Activated CD8-positive, alpha-beta memory T cell treated with anti-CD3 and anti-CD28 coated beads for 36 hours (primary cell): ENCODE results near the gene P3H3. TPM values are rescaled to one million over a fixed set of nuclear protein-coding genes. Genes with fewer than 3 reads are reported as not detected.

ENCODE experiments used
- CTCF ChIA-PET: fragments of 350-600 bp; sonication (Branson Sonifier 250); formaldehyde crosslinking; loops from one replicate; lab custom pipeline; 2021; ENCODE audit warnings: antibody characterized with exemption; lab: Charles Lee
- POLR2A ChIA-PET: fragments of 350-600 bp; sonication (Branson Sonifier 250); formaldehyde crosslinking; loops from one replicate; lab custom pipeline; 2021; ENCODE audit warnings: antibody characterized with exemption; lab: Charles Lee
- total RNA-seq, 2 experiments: library from RNA; stranded (reverse); gene quantifications; one replicate each; pipeline ENCODE4 v1.2.3, GENCODE V29; 2021

Gene P3H3
- total RNA-seq, 2 experiments from 2014 or later, result 1.8 TPM

DNA sequence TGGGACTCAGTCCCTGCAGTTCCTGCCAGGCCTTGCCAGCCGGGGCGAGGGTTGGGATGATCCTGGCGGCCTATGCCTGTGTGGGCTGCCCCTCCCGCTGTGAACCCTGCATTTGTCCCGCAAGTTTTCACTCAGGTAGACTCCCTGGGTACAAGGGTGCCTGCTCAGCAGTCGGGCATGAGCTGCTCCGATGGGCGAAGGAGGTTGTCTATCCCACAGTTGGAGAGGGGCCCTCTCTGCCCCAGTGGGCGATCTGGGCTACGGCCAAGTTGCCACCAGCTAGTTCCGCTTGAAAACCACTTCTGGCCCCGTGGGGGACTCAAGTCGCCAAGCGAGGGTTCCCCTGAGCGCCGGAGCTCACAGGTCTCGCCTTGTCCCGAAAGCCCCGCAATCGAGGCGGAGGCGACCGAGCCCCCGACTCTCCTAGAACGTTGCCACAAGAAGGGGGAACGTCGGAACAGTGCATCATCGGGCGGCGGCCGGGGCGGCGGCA lies 38.8 kb downstream of the P3H3 start:
- ChIA-PET CTCF (interaction anchor here (1.2 to 7.9 kb wide), 6 partner anchors 12 to 115 kb away, joined by 3 to 63 read pairs (median 4); partner anchors contain the start of genes CDCA3, PTMS and USP5), POLR2A (interaction anchor here (0.6 to 4.8 kb wide), 12 partner anchors 9 to 374 kb away, joined by 3 to 49 read pairs (median 3); partner anchors contain the start of genes CDCA3, MLF2, MRPL51 and USP5)

DNA sequence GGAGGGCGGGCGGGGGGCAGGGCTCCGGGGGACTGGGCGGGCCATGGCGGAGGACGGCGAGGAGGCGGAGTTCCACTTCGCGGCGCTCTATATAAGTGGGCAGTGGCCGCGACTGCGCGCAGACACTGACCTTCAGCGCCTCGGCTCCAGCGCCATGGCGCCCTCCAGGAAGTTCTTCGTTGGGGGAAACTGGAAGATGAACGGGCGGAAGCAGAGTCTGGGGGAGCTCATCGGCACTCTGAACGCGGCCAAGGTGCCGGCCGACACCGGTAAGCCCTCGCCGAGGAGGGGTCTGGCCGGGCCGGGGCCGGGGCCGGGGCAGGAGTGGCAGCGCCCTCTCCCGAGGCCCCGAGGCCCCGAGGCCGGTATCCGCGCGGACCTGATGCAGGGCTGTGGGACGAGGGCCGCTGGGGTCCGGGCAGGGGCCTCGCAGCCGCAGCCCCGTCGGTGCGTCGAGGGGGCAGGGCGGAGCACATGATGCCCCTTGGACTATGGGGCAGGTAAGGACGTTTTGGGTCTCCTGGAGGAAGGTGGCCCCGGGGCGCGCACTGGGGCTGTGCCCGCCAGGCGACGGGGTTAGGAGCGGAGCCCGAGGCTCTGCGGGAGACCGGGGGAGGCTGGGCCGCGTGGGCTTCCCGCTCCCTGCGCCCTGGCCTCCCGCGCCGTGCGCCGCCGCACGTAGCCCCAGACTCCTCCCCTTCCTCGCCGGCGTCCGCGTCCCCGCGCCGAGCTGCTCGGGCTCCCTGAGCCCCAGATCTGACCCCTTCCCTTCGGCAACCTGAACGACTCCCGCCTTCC lies 39.4 kb downstream of the P3H3 start, which contains the start of gene TPI1:
TSS of gene TPI1 (plus strand) at position 119 of the 798 bp plus-strand sequence. CDS start at position 155, 36 bp downstream.
- CTCF ChIA-PET, result interaction anchor here (0.6 to 7.9 kb wide), 6 partner anchors 12 to 125 kb away, joined by 3 to 63 read pairs (median 3); partner anchors contain the start of genes CDCA3 and USP5

DNA sequence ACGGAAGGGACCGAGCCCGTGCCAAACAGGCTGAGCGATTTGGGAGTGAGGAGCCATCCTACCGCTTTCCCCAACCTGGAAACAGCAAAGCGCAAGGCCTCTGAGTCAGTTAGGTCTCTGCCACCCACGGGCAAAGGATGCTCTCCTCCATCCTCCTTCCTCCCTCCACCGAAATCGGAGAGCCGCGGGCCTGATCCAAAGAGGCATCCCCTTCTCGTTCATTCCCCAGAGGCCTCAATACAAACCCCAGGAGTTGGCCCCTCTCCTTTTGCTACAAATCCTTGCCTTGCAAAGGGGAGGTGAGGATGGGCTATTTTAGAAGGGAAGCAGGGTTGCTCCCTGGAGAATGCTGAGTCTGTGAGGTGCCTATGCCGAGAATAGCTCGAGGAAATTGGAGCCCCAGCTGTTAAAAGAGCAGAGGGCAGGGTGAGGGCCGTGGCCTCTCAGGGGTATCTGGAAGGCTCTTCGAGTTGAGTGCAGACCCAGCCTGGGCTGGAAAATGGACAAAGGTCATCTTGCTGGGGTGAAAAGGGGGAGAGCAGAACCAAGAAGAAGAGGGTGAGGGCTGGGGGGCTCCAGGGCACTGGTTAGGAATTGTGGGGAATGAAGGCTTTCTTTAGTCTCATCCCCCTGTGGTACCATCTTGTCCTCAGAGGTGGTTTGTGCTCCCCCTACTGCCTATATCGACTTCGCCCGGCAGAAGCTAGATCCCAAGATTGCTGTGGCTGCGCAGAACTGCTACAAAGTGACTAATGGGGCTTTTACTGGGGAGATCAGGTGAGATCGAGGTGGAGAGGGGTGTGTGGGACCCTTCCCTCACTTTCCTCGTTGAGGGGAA lies 40.2 kb downstream of the P3H3 start:
- ChIA-PET CTCF (interaction anchor here (0.6 to 7.9 kb wide), 7 partner anchors 15 to 125 kb away, joined by 3 to 63 read pairs (median 5); partner anchors contain the start of genes CDCA3 and USP5), POLR2A (interaction anchor here (0.7 to 4.8 kb wide), 6 partner anchors 15 to 375 kb away, joined by 3 to 49 read pairs (median 3); partner anchors contain the start of genes CDCA3, MRPL51 and USP5)

More for the DNA sequence above, 39.4 kb downstream of the P3H3 start, which contains the start of gene TPI1:
- POLR2A ChIA-PET, result interaction anchor here (0.6 to 4.8 kb wide), 14 partner anchors 8 to 374 kb away, joined by 3 to 49 read pairs (median 3); partner anchors contain the start of genes CDCA3, MLF2, MRPL51 and USP5

DNA sequence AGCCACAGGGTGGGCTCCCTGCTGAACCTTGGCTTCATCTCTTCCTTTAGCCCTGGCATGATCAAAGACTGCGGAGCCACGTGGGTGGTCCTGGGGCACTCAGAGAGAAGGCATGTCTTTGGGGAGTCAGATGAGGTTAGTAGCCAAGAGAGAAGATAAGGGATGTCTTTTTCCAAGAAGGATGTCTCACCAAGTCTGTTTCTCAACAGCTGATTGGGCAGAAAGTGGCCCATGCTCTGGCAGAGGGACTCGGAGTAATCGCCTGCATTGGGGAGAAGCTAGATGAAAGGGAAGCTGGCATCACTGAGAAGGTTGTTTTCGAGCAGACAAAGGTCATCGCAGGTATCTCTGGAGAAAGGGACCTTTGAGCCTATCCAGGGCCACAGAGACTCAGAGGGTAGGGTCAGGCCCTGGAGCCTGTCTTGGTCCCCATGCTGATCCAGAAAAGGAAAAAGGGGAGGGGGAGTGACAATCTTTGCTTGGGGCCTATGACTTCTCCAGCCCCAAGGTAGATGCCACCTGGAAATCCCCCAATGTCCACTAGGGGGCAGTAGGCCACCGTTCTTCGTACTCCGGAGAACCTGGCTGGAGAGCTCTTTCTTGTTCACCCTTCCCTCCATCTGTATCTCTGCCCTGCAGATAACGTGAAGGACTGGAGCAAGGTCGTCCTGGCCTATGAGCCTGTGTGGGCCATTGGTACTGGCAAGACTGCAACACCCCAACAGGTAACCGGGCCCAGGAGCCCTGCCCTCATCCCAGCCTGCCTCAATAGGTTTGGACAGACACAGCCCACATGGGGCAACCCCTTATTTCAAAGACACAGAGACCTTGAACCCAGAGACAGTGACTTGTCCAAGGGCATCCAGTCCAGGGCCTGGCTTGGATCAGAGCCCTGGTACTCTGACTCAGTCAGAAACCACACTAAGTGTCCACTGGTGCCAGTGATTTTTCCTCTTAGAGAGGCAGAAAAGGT lies 41.1 kb downstream of the P3H3 start:
- ChIA-PET POLR2A (interaction anchor here (0.7 to 4.8 kb wide), 6 partner anchors 16 to 238 kb away, joined by 3 to 49 read pairs (median 3); partner anchors contain the start of genes CDCA3 and USP5), CTCF (interaction anchor here (0.6 to 7.9 kb wide), 15 partner anchors 8 to 126 kb away, joined by 3 to 63 read pairs (median 5); partner anchors contain the start of genes CDCA3, MLF2, P3H3 and USP5)

DNA sequence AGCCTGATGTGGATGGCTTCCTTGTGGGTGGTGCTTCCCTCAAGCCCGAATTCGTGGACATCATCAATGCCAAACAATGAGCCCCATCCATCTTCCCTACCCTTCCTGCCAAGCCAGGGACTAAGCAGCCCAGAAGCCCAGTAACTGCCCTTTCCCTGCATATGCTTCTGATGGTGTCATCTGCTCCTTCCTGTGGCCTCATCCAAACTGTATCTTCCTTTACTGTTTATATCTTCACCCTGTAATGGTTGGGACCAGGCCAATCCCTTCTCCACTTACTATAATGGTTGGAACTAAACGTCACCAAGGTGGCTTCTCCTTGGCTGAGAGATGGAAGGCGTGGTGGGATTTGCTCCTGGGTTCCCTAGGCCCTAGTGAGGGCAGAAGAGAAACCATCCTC lies 42.1 kb downstream of the P3H3 start:
- POLR2A ChIA-PET, result interaction anchor here (0.7 to 4.8 kb wide), 3 partner anchors 17 to 64 kb away, joined by 3 to 49 read pairs (median 10); partner anchors contain the start of genes CDCA3 and USP5
- CTCF ChIA-PET, result interaction anchor here (1.2 to 7.9 kb wide), 4 partner anchors 17 to 93 kb away, joined by 3 to 63 read pairs (median 6); partner anchors contain the start of genes CDCA3 and USP5

DNA sequence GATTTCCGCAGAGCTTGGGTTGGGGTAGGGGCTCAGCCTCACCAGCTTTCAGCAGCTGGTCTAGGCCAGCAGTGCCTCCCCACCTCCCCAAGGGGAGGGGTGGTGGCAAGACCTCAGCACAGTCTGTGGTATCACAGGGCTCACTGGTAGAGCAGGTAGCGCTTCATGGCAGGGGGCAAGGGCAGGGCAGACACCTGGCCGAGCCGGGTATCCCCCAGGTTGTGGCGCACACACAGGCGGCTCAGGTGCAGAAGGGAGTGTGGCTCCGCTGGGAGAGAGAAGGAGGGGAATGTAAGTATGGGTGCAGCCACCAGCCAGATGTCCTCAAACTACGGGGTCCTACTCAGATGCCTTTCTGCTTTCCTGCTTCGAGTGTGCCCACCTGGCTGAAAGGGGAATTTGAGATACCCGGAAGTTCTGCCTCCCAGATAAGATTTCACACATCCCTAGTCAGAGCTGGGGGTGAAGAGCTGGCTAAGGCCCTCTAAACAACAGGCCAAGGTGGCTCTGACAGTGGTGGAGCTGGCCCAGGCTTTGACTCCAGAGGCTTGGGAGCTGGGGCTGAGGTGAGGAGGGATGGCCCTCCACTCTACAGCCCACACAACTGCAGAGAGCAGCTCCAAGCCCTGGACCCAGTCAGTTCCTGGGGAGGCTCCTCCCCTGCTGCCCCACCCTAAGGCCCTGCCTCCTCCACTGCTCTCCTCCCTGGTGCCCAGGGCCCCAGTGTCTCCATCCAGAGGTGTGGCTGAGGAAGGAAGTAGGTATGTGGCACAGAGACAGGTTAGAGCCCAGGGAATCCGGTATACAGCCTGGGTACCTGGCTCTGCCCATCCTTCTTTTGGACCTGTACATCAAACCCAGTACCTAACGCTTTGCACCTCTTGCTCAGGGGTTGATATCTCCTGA lies 43.1 kb downstream of the P3H3 start:
- CTCF ChIA-PET, result interaction anchor here (0.7 to 2.7 kb wide), 12 partner anchors 10 to 236 kb away, joined by 3 to 29 read pairs (median 4); partner anchors contain the start of genes CDCA3, COPS7A, ENO2 and LPCAT3

DNA sequence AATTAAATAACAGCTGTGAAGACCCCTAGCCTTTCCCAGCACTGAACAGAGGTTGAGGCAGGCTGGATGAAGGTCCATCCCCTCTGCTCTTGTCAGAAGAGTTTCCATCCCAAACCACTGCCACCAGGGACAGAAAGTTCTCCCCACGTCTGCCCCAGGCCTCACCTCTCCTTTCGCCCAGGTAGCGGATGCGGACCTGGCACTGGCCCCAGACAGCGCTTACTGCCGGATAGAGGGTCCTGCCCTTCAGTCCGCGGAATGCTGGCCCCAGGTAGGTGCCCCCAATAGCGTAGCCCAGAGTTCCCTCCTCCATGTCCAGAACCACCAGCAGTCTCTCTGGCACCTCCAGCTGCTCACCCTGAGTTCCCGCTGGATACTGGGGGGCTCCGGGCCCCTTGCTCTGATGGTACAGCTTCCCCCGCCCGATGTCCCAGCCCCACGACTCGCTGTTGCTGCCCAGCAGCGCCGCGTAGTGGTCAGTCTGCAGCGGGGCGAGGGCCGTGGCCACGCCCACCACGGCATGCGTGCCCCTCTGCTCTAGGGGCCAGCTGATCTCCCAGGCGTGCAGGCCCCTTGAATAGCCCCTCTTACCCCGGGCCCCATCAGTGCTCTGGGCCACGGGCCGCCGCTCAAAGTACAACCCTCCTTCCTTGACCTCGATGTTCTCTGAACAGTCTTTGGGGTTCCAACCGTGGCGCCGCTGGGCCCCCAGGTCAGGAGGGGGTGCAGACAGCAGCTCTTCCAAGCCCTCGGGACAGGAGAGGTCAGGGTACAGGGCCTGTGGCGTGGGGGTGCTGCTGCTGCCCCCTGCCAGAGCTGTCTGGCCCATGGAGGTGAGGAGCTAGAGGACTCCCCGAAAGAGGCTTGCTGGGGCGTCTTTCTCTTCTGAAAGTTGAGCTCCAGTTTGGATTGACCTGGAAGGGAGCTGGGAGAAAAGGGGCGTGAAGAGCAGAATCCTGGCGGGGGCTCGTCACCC lies 44.2 kb downstream of the P3H3 start:
- CTCF ChIA-PET, result interaction anchor here (0.6 to 2.9 kb wide), 33 partner anchors 8 to 242 kb away, joined by 3 to 30 read pairs (median 4); partner anchors contain the start of genes CDCA3, COPS7A, ENO2 and LRRC23
- POLR2A ChIA-PET, result interaction anchor here (0.5 to 3.5 kb wide), 24 partner anchors 10 to 336 kb away, joined by 3 to 41 read pairs (median 4); partner anchors contain the start of genes ATN1, C12orf57, CDCA3 and COPS7A

More for the DNA sequence above, 43.1 kb downstream of the P3H3 start:
- POLR2A ChIA-PET, result interaction anchor here (0.7 to 3.5 kb wide), 7 partner anchors 13 to 118 kb away, joined by 3 to 41 read pairs (median 3); partner anchors contain the start of genes CDCA3, MLF2 and USP5

DNA sequence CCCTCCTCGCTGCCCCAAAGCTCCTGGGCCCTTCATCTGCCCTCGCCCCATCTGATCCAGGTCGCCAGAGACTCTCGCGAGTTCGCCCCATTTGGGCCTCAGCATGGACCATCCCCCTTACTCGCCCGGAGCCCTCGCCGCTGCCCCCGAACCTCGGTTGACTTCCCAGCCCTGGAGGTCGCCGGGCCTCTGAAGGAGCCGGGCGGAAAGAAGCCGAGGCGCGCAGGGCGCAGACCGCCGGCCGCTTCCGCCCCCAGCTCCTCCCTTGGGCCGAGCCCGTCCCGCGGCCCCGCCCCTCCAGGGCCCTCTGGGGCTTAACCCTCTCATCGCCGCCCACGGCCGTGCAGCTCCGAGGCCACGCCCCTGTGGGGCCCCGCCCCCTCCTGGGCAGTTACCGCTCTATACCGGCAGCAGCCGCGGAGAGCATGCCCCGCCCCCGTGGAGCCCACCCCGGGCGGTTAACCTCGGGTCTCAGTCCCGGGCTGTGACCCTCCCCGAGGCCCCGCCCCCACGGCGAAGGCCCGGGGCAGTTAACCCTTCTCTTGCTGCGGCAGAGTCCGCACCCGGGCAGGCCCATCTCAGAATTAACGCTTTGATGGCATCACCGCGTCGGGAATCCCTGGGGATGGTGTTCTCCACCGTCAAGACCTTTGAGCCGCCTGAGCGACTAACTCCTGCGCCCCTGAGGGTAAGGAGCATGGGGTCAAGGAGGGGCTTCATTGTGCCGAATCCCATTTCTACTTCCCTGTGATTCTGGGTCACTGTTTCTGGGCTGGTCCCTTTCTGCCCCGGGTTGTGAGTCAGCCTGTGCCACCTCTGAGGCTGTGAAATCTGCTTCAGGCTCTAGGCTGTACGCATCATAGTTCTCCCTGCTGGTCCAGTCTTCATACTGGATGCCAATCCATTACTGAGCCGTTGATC lies 45.1 kb downstream of the P3H3 start, which contains the start of gene SPSB2:
TSS of gene SPSB2 (minus strand) at position 210 of the 921 bp plus-strand sequence. CDS start 402 bp downstream, outside the sequence.
- ChIA-PET CTCF (interaction anchor here (0.6 to 2.9 kb wide), 29 partner anchors 8 to 270 kb away, joined by 3 to 30 read pairs (median 4); partner anchors contain the start of genes CDCA3, COPS7A, ENO2 and LRRC23), POLR2A (interaction anchor here (0.5 to 3.5 kb wide), 22 partner anchors 9 to 337 kb away, joined by 3 to 41 read pairs (median 4); partner anchors contain the start of genes ATN1, C12orf57, CDCA3 and COPS7A)

DNA sequence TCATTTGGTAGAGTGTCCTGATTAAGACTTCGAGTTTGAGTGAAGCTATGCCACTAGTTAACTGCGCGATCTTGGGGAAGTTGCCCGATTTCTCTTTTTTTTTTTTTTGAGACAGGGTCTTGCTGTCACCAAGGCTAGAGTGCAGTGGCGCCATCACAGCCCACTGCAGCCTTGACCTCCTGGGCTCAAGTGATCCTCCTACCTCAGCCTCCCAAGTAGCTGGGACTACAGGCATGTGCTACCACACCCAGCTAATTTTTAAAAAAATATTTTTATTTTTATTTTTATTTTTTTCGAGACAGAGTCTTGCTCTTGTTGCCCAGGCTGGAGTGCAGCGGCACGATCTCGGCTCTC lies 45.8 kb downstream of the P3H3 start:
- ChIA-PET POLR2A (interaction anchor here (1.3 to 3.5 kb wide), 3 partner anchors 17 to 64 kb away, joined by 5 to 41 read pairs (median 20); partner anchors contain the start of genes CDCA3 and USP5), CTCF (interaction anchor here (0.7 to 2.9 kb wide), 5 partner anchors 17 to 270 kb away, joined by 3 to 30 read pairs (median 5); partner anchors contain the start of gene MLF2)

DNA sequence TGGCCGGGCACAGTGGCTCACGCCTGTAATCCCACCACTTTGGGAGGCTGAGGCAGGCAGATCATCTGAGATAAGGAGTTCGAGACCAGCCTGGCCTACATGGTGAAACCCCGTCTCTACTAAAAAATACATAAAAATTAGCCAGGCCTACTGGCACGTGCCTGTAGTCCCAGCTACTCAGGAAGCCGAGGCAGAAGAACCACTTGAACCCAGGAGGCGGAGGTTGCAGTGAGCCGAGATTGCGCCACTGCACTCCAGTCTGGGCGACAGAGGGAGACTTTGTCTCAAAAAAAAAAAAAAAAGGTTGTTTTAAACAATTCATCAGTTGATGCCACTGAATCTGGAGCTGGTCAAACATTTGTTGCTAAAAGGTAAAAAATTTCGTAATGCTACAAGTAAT lies 51.6 kb downstream of the P3H3 start:
- POLR2A ChIA-PET, result interaction anchor here (0.7 kb wide), 1 partner anchor 57 kb away, joined by 3 read pairs; no protein-coding TSS in a partner anchor
- CTCF ChIA-PET, result interaction anchor here (1.2 to 4.8 kb wide), 2 partner anchors 12 to 13 kb away, joined by 3 to 21 read pairs; partner anchors contain the start of gene TPI1

DNA sequence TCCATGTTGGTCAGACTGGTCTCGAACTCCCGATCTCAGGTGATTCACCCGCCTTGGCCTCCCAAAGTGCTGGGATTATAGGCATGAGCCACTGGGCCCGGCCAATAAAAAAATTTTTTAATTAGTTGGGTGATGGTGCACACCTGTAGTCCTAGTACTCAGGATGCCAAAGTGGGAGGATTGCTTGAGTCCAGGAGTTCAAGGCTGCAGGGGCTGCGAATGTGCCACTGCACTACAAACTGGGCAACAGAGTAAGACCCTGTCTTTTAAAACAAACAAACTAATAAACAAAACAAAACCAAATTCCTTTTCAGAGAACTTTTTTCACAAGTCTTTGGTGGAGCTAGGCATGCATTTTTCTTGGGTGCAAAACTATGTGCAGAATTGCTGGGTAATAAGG lies 55.0 kb downstream of the P3H3 start:
- POLR2A ChIA-PET, result interaction anchor here (1.0 kb wide), 1 partner anchor 11 kb away, joined by 3 read pairs; the partner anchor contains the start of gene SPSB2

DNA sequence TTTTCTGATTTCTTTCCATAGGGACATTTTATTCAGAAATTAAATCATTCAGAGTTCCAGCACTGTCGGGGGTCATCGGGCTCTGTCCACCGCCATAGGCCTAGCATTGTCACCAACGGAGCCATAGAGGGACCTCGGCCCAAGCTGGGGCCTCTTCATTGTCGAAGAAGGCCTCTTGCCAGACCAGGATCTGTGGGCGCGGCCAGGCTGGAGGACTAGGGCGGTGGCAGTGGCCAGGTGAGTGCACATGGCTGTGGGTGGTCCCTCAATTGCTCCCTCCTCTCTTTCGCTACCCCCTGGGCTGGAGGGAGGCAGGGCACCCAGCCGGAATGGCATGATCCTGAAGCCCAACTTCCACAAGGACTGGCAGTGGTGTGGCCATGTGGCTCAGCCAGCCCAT lies 55.5 kb downstream of the P3H3 start:
- CTCF ChIA-PET, result no interaction called here
- POLR2A ChIA-PET, result interaction anchor here (1.0 kb wide), 1 partner anchor 11 kb away, joined by 3 read pairs; the partner anchor contains the start of gene SPSB2

More for the DNA sequence above, 55.0 kb downstream of the P3H3 start:
- CTCF ChIA-PET, result interaction anchor here (1.0 to 4.8 kb wide), 2 partner anchors 8 to 11 kb away, joined by 3 to 21 read pairs; no protein-coding TSS in a partner anchor

DNA sequence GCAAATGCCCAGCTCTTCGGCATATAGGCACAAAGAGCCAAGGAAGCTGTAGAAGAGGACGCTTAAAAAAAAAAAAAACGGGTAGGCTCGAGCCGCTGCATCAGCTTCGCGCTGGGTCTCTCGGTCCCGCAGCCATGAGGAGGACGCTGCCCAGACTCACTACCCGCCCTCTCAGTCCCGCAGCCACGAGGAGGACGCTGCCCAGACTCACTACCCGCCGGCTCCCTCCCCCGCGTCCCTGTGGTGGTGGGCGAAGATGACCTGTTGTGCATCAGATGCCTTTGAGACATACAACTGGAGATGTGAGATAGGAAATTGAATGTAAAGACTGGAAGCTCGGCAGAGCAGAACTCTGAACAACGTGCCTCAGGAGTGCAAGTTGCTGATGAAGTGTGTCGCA lies 56.3 kb downstream of the P3H3 start:
- ChIA-PET CTCF (no interaction called here), POLR2A (no interaction called here)
